Retinal pigment epithelial cell (primary cell): Measurements from ENCODE around the gene AFG3L2.
"Not testable (repeated sequence)": the region's sequence is repeated elsewhere in the genome, so short reads cannot be mapped to it uniquely, and the experiment has no call there.

Experiments used
- DNase-seq: peaks from one replicate; pipeline ENCODE4 v3.0.0-alpha.2; 2010; ENCODE audit warnings: low read depth
- H3K4me3 ChIP-seq: 2 replicates; pipeline ENCODE4 v1.5.1; 2011; ENCODE audit warnings: mild to moderate bottlenecking, low read length, control low read depth, moderate library complexity
- TF ChIP-seq, protein P1 (sequence below): conservative IDR thresholded peaks from 2 replicates; pipeline ENCODE4 v1.5.1; 2011; ENCODE audit warnings: low read depth, low read length, control low read depth, inconsistent platforms

Gene AFG3L2

DNA sequence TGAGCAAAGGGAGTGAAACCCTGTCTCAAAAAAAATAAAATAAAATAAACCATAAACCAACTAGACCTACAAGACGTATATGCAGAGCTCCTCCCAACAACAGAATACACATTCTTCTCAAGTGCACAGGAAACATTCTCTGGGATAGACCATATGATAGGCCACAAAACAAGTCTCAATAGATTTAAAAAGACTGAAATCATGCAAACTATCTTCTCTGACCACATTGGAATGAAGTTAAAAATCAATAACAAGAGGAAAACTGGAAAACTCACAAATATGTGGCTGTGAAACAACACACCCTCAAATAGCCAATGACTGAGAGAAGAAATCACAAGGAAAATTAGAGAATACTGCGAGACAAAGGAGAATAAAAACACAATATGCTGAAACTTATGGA is 7.2 kb upstream of the AFG3L2 start:
- no peak for DNase-seq
- no peak overlapping the region for H3K4me3 ChIP-seq
- TF ChIP-seq, protein P1, sequence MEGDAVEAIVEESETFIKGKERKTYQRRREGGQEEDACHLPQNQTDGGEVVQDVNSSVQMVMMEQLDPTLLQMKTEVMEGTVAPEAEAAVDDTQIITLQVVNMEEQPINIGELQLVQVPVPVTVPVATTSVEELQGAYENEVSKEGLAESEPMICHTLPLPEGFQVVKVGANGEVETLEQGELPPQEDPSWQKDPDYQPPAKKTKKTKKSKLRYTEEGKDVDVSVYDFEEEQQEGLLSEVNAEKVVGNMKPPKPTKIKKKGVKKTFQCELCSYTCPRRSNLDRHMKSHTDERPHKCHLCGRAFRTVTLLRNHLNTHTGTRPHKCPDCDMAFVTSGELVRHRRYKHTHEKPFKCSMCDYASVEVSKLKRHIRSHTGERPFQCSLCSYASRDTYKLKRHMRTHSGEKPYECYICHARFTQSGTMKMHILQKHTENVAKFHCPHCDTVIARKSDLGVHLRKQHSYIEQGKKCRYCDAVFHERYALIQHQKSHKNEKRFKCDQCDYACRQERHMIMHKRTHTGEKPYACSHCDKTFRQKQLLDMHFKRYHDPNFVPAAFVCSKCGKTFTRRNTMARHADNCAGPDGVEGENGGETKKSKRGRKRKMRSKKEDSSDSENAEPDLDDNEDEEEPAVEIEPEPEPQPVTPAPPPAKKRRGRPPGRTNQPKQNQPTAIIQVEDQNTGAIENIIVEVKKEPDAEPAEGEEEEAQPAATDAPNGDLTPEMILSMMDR = no peak

DNA sequence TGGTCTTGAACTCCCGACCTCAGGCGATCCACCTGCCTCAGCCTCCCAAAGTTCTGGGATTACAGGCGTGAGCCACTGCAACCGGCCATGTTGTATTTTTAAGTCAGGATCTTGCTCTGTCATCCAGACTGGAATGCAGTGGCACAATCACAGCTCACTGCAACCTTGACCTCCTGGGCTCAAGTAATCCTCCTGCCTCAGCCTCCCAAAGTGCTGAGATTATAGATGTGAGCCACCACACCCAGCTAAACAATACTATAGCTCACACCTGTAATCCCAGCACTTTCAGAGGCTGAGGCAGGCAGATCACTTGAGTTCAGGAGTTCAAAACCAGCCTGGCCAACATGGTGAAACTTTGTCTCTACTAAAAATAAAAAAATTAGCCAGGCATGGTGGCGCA is 6.7 kb upstream of the AFG3L2 start:
- not testable (repeated sequence) for H3K4me3 ChIP-seq, DNase-seq

DNA sequence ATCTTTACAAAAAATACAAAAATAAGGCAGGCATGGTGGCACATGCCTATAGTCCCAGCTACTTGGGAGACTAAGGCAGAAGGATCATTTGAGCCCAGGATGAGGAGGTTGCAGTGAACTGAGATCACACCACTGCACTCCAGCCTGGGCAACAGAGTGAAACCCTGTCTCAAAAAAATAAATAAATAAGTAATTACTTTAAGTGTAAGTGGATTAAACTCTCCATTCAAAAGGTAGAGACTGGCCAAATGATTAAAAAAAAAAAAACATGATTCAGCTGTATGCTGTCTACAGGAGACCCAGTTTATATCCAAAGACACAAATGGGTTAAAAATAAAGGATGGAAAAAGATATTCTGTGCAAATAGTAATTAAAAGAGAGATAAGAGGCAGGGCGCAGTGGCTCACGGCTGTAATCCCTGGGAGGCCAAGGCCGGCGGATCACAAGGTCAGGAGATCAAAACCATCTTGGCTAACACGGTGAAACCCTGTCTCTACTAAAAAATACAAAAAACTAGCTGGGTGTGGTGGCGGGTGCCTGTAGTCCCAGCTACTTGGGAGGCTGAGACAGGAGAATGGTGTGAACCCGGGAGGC is 5.3 kb upstream of the AFG3L2 start:
- DNase-seq, H3K4me3 ChIP-seq: not testable (repeated sequence)

DNA sequence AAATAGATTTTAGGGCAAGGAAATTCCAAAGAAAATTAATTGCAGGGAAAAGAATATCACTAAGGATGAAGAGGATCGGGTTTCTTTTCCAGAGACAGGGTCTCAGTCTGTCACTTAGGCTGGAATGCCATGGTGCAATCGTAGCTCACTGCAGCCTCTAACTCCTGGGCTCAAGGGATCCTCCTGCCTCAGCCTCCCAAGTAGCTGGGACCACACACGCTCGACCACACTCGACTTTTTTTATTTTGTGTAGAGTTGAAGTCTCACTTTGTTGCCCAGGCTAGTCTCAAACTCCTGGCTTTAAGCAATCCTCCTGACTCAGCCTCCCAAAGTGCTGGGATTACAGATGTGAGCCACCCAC is 1.2 kb upstream of the AFG3L2 start:
- DNase-seq = not testable (repeated sequence)
- peak overlapping the region; percentile 56 for H3K4me3 ChIP-seq

DNA sequence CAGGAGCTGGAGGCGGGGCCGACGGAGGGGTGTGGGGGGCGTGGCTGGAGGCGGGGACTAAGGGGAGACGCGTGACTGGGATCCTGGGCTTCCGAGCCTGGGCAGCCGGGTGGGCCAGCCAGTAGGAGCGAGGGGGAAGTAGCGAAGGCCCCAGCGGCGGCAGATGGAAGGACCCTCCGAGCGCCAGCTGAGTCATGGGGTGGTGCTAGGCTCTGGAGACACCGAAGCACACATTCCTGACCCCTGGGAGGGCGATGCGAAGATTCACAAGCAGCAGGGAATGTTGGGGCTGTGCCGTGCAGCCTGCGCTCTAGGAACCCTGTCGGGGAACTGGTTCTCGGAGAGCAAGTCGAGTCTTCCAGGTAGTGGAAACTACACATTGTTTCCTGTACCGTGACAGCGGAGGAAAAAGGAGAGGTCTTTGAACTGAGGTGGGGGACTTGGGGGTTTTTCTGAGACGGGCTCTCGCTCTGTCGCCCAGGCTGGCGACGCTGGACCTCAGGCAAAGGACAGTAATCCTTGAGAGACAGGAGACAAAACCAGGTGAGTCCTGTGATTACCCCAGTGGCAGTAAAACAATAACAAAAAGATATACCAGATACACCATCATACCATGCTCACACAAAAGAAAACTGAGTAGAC is 650 bp upstream of the AFG3L2 start:
- TF ChIP-seq, protein P1 = no peak
- no peak for DNase-seq
- peak overlapping the region; percentile 56 for H3K4me3 ChIP-seq

DNA sequence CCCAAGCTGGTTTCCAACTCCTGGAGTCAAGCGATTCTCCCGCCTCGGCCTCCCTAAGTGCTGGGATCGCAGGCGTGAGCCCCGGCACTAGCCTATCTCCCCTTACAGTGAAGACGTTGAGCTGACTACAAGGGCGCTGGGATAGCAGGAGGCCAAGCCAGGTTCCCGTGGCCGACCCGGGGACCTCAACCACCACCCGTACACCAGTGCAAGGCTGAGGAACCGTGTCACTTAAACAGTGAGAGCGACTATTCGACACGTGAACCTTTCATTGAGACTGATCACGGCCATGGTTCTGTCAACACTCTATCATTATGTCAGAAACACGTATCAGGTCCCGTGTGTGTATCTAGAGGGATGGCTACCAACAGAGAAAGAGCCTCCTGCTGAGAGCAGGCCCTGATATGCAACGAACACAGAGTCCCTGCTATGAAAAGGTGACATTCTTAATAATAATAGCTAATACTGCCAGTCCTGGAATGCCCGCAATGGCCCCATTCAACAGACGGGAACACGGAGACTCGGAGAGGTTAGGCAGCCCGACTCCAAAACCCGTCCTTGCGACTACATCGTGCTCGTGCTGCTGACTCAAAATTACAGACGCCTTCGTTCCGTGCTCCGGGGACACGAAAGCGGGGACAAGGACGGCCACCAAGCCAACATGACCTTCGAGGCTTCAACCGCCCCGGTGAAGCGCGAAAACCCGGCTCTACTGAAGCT is 833 bp downstream of the AFG3L2 start:
- no peak for DNase-seq
- peak overlapping the region; percentile 65 for H3K4me3 ChIP-seq
- TF ChIP-seq, protein P1 = no peak

DNA sequence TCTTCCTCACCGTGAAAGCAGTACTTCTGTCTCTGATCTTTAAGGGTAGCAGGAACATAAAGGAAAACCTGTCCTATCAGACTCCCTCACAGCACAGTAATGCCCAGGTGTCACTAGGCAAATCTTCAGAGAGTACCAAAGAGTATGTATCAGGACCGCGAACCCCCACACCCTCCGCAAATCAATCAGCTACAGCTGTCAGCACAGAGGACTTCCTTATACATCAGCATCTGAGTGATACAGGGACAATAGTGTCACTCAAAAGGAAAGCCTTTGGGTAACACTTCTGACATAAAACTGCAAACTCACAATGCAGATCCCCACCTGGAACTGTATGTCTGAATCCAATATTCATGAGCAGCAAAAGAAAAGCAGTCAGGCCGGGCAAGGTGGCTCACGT is 2.6 kb downstream of the AFG3L2 start:
- DNase-seq = no peak

DNA sequence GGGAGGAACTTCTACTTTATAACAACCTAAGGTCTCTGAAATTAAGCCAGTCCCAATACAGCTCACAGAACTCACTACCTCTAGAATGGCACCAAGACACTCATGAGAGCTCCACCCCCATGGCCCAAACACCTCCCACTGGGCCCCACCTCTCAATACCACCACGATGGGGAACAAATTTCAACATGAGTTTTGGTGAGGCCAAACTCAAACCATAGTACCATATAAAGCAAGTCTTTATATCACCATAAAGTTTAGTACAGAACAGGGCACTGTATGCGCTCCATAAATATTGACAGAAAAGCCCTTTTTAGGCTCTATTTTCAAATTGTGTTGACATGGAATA is 3.3 kb downstream of the AFG3L2 start:
- H3K4me3 ChIP-seq = no peak overlapping the region
- no peak for DNase-seq

More for the DNA sequence above, 2.6 kb downstream of the AFG3L2 start:
- no peak overlapping the region for H3K4me3 ChIP-seq
- TF ChIP-seq, protein P1 = no peak

More for the DNA sequence above, 3.3 kb downstream of the AFG3L2 start:
- TF ChIP-seq, protein P1 = no peak
